Fibroblast of skin of scalp (primary cell): Measurements from ENCODE around the gene ZNHIT1. TPM values are rescaled to one million over a fixed set of nuclear protein-coding genes. Genes with fewer than 3 reads are reported as not detected.

Experiments
- DNase-seq: peaks from one replicate; pipeline ENCODE4 v3.0.0-alpha.2; 2013
- polyA plus RNA-seq, 2 experiments: library from polyadenylated mRNA; unstranded; fragments of 120-200 nt; gene quantifications; one replicate each; pipeline ENCODE4 v1.2.1, GENCODE V29; 2013; ENCODE audit not compliant: insufficient read length in 2 of 2

ZNHIT1 gene
- 71.1 TPM for polyA plus RNA-seq (2013, experiment 1 of 2; ENCODE audit: insufficient read length)
- 62.9 TPM for polyA plus RNA-seq (2013, experiment 2 of 2; ENCODE audit: insufficient read length)

GRCh38 chr7:101217388-101218235, at the start of gene ZNHIT1, which contains the start of gene PLOD3:
TSS of gene ZNHIT1 (plus strand) at chr7:101218165. CDS start at chr7:101218196, 31 bp downstream.
TSS of gene PLOD3 (minus strand) at chr7:101217581. CDS start at chr7:101217274, 307 bp downstream.
- DNase-seq = peak; percentile 98

GRCh38 chr7:101168412-101169049, 49.4 kb upstream of the ZNHIT1 start:
- DNase-seq = no peak

- no peak for DNase-seq
These were observed 48.7 kb upstream of the ZNHIT1 start for GRCh38 chr7:101169110-101169837.

GRCh38 chr7:101169838-101170551, 48.0 kb upstream of the ZNHIT1 start:
- DNase-seq = peak; percentile 52

GRCh38 chr7:101170617-101171441, 47.1 kb upstream of the ZNHIT1 start:
- no peak for DNase-seq

- DNase-seq = no peak
These were observed 46.5 kb upstream of the ZNHIT1 start for GRCh38 chr7:101171442-101171837.

GRCh38 chr7:101172005-101172853, 45.7 kb upstream of the ZNHIT1 start:
- no peak for DNase-seq

GRCh38 chr7:101172854-101173751, 44.9 kb upstream of the ZNHIT1 start:
- DNase-seq = peak; percentile 79

- peak; percentile 57 for DNase-seq
These were observed 44.2 kb upstream of the ZNHIT1 start for GRCh38 chr7:101173752-101174244.

- no peak for DNase-seq
These were observed 43.6 kb upstream of the ZNHIT1 start for GRCh38 chr7:101174322-101174854.

GRCh38 chr7:101175664-101176063, 42.3 kb upstream of the ZNHIT1 start:
- no peak for DNase-seq

GRCh38 chr7:101177644-101178043, 40.3 kb upstream of the ZNHIT1 start:
- no peak for DNase-seq

GRCh38 chr7:101179117-101179516, 38.8 kb upstream of the ZNHIT1 start:
- no peak for DNase-seq

- no peak for DNase-seq
These were observed 38.3 kb upstream of the ZNHIT1 start for GRCh38 chr7:101179713-101180112.

GRCh38 chr7:101180130-101180755, 37.7 kb upstream of the ZNHIT1 start, which contains the start of gene NAT16:
TSS of gene NAT16 (minus strand) at chr7:101180293. CDS start at chr7:101174807, 5,486 bp downstream.
- no peak for DNase-seq

GRCh38 chr7:101185258-101185839, 32.6 kb upstream of the ZNHIT1 start:
- DNase-seq = peak; percentile 42

GRCh38 chr7:101186194-101186593, 31.8 kb upstream of the ZNHIT1 start:
- DNase-seq = no peak
